ENCODE data around the gene SLC44A4. TPM values are rescaled to one million over a fixed set of nuclear protein-coding genes. Genes with fewer than 3 reads are reported as not detected.

SLC44A4 gene
- total RNA-seq (2022; extraction: Qiagen RNA extraction; ENCODE audit: low read depth), result 0.18 to 0.50 TPM (median 0.29 TPM) in 3 of 5 replicates, not detected in the others

DNA sequence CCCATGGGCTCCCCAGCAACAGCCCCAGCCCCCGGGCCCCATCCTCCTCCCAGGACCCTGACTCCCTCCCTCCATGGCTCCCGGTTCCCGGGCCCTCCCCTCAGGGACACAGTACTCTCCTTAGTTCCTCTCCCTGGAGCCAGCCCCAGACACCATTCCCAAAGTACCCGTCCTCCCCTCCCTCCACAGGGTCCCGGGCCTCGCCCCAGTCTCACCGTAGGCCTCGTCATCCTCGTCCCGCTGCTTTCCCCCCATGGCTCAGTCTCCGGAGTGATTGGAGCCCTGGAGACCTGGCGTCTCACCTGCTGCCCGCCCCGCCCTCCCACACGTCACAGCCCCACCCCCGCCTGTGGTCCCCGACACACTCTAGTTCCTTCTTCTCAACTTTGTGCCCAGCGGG is at the start of gene SLC44A4:
Gene SLC44A4, minus strand, starts transcription at position 272 of the 400 bp plus-strand sequence. Its CDS starts 17 bp downstream, at position 255.

DNA sequence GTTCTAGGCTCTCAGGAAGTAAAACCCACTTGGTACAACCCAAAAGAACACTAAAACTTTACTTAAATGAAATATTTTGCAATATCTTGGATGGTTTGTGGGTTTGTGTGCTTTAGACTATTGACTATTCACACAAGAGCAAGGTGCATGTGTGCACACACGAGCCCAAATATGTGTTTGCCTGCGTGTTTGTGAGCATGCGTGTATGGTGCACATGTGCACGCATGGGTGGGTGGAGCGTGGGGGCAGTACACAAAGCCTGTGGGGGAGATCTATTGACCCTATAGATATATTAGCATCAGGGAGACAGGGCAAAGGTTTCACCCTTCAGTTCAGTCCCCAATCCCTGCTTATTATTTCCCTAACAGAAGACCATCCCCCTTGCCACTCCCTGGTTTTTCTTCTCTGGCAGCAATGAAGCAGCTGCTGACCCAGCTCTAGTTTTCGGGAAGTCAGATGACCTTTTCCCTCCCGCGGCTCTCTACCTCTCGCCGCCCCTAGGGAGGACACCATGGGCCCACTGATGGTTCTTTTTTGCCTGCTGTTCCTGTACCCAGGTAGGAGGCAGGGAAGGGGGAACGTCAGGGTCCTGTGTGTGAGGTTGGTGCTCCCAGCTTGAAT is 48.6 kb upstream of the SLC44A4 start, which contains the start of gene C2:
Gene C2, plus strand, starts transcription at position 476 of the 621 bp plus-strand sequence. Its CDS starts 36 bp downstream, at position 512.

DNA sequence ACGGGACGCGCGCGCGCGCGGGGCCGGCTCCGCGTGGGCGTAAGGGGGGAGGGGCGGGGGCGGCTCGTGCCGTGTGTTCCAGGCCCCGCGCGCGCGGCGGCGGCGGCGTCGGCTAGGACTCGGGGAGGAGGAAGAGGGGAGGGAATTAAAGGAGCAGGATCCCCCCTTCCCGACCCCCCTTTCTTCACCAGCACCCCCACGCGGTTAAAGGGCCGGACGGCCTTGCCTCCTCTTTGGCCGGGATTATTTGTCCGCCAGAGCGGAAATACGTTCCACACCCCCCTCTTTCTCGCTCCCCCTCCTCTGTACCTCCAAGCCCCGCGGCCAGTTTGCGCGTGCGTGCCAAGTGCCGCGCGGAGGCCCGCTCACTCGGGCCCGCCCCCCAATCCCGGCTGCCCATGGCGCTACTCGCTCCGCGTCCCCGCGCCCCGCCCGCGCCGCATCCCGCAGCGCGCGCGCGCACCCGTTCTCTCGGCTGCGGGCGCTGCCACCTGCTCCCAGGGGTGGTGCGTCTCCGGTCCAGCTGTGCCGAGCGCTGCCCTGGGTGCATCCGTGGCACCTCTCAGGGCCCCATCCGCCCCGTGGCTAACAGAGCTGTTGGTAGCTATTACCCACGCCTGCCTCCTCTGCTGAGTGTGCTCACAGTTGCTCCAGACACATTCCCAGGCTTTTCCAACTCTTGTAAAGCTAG is 23.3 kb upstream of the SLC44A4 start, which contains the start of gene ZBTB12:
Gene ZBTB12, minus strand, starts transcription at position 134 of the 691 bp plus-strand sequence. CDS start 781 bp downstream, outside the sequence.

DNA sequence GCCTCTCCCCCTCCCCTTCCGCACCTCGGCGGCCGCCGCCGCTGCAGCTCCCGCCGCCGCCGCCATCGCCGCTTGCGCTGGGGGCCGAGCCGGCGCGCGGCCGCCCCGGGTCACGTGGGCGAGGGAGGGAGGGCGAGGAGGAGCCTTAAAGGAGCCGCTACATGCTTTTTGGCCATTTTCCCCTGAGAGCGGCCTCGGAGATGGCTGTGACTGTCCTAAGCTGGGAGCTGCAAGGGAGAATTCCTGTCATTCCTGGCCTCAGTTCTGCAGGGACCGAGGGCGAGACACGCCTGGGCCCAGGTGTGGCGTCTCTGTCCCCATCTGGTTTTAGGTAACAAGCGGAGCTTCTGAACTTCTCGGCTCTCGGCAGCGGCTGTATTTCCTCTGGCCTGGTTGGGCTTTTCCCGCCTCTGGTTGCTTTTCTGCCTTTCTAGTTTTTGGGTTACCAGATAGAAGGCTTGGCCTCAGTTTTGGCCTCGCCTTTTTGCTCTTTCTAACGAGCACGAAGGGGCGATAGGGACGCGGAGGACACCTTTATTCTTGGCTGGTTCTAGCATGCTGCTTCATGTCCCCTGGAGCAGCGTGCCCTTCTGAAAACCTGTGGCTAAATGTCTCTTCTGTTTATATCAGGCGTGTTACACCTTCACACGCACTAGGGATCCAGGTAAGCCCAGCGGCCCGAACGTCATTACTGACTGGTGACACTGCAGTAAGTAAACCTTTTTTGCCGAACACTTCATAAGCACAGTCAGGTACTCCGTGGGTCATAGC is 19.0 kb upstream of the SLC44A4 start, which contains the start of gene EHMT2:
Gene EHMT2, minus strand, starts transcription at position 87 of the 771 bp plus-strand sequence. Its CDS starts 21 bp downstream, at position 66.

DNA sequence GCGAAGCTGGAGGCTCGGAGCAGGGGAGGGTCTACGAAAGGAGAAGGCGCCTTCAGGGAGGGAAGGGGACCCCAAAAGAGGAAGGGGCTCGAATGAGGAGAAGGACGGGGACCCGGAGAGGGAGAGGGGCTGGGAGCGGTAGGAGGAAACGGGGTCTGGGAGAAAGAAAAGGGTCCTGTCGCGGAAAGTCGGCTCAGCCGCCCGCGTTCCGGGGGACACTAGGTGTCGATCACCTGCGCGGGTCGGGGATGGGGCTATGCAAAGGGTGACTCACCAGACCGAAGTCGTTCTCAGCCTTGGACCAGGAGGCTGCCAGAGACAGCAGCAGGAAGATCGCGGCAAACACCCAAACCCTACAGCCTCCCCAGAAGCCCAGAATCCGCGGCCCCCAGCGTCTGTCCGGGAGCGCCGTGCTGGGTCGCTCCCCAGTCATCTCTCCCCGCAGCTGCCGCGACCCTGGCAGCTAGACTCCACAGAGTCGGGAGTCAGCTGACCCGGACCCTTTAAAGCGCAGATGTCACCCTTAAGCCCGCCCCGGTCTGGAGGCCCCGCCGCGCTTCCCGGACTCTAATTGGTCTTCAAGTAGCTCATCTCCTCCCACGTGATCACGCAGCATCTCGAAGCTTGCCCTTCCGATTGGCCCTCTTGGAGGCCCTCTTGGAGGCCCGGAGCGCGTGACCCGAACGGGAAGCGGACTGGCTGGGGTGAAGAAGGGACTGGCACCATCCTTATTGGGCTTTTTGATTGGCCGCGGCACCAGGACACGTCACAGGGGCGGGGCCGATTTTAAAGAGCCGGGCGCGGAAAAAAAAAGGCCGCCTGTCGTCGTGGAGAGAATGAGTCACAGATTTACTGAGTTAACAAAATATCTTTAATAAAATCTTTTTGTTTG is 16.2 kb downstream of the SLC44A4 start, which contains the start of gene NEU1:
Gene NEU1, minus strand, starts transcription at position 478 of the 892 bp plus-strand sequence. Its CDS starts 45 bp downstream, at position 433.

DNA sequence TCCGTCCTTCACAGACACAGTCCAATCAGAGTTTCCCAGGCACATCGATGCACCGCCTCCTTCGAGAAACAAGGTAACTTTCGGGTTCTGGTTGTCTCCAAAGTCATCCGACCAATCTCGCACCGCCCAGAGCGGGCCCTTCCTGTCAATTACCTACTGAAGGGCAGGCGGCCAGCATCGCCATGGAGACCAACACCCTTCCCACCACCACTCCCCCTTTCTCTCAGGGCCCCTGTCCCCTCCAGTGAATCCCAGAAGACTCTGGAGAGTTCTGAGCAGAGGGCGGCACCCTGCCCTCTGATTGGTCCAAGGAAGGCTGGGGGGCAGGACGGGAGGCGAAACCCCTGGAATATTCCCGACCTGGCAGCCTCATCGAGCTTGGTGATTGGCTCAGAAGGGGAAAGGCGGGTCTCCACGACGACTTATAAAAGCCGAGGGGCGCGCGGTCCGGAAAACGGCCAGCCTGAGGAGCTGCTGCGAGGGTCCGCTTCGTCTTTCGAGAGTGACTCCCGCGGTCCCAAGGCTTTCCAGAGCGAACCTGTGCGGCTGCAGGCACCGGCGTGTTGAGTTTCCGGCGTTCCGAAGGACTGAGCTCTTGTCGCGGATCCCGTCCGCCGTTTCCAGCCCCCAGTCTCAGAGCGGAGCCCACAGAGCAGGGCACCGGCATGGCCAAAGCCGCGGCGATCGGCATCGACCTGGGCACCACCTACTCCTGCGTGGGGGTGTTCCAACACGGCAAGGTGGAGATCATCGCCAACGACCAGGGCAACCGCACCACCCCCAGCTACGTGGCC is 51.3 kb downstream of the SLC44A4 start, which contains the start of gene HSPA1B:
Gene HSPA1B, plus strand, starts transcription at position 453 of the 794 bp plus-strand sequence. Its CDS starts 213 bp downstream, at position 666.

DNA sequence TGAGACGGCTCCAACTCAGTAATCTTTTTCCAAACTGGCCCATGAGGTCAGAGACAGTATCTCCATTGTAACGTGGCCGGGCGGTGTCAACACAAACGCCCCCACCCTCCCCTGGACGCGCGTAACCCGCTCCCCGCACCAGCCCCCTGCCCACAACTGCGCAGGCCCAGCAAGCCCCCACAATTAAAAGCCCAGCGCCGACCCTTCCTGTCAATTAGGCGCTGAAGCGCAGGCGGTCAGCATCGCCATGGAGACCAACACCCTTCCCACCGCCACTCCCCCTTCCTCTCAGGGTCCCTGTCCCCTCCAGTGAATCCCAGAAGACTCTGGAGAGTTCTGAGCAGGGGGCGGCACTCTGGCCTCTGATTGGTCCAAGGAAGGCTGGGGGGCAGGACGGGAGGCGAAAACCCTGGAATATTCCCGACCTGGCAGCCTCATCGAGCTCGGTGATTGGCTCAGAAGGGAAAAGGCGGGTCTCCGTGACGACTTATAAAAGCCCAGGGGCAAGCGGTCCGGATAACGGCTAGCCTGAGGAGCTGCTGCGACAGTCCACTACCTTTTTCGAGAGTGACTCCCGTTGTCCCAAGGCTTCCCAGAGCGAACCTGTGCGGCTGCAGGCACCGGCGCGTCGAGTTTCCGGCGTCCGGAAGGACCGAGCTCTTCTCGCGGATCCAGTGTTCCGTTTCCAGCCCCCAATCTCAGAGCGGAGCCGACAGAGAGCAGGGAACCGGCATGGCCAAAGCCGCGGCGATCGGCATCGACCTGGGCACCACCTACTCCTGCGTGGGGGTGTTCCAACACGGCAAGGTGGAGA is 63.6 kb downstream of the SLC44A4 start, which contains the start of the genes HSPA1A and HSPA1L:
Gene HSPA1A, plus strand, starts transcription at position 519 of the 814 bp plus-strand sequence. Its CDS starts 214 bp downstream, at position 733.
Gene HSPA1L, minus strand, starts transcription at position 259 of the 814 bp plus-strand sequence. CDS start 3,311 bp downstream, outside the sequence.

Other genes with a start within 250 kb of the SLC44A4 start
- gene BAG6, start 226.3 kb downstream of the SLC44A4 start, total RNA-seq (2022; extraction: Qiagen RNA extraction; ENCODE audit: low read depth), result 100 to 165 TPM (median 145 TPM) in 5 replicates
- gene APOM, start 223.1 kb downstream of the SLC44A4 start, total RNA-seq (2022; extraction: Qiagen RNA extraction; ENCODE audit: low read depth), result 2.2 to 3.7 TPM (median 3.5 TPM) in 5 replicates
- 11.1 to 14.5 TPM (median 12.9 TPM) in 5 replicates for gene C6orf47, start 218.2 kb downstream of the SLC44A4 start, total RNA-seq (2022; extraction: Qiagen RNA extraction; ENCODE audit: low read depth)
- 9.6 to 16.8 TPM (median 12.8 TPM) in 5 replicates for gene GPANK1, start 214.0 kb downstream of the SLC44A4 start, total RNA-seq (2022; extraction: Qiagen RNA extraction; ENCODE audit: low read depth)
- 168 to 192 TPM (median 170 TPM) in 5 replicates for gene CSNK2B, start 212.9 kb downstream of the SLC44A4 start, total RNA-seq (2022; extraction: Qiagen RNA extraction; ENCODE audit: low read depth)
- gene LY6G5B, start 209.0 kb downstream of the SLC44A4 start, total RNA-seq (2022; extraction: Qiagen RNA extraction; ENCODE audit: low read depth), result 3.2 to 6.4 TPM (median 5.2 TPM) in 5 replicates
- 1.1 to 1.6 TPM (median 1.5 TPM) in 5 replicates for gene LY6G5C, start 197.9 kb downstream of the SLC44A4 start, total RNA-seq (2022; extraction: Qiagen RNA extraction; ENCODE audit: low read depth)
- 13.2 to 19.1 TPM (median 17.6 TPM) in 5 replicates for gene ABHD16A, start 175.7 kb downstream of the SLC44A4 start, total RNA-seq (2022; extraction: Qiagen RNA extraction; ENCODE audit: low read depth)
- gene LY6G6F, start 172.1 kb downstream of the SLC44A4 start, total RNA-seq (2022; extraction: Qiagen RNA extraction; ENCODE audit: low read depth), result not detected in 5 replicates
- gene LY6G6D, start 163.6 kb downstream of the SLC44A4 start, total RNA-seq (2022; extraction: Qiagen RNA extraction; ENCODE audit: low read depth), result not detected in 5 replicates
- gene LY6G6C, start 157.3 kb downstream of the SLC44A4 start, total RNA-seq (2022; extraction: Qiagen RNA extraction; ENCODE audit: low read depth), result 0.20 to 0.42 TPM (median 0.29 TPM) in 3 of 5 replicates, not detected in the others
- gene MPIG6B, start 155.6 kb downstream of the SLC44A4 start, total RNA-seq (2022; extraction: Qiagen RNA extraction; ENCODE audit: low read depth), result not detected in 5 replicates
- 27.1 to 32.0 TPM (median 31.7 TPM) in 5 replicates for gene DDAH2, start 149.7 kb downstream of the SLC44A4 start, total RNA-seq (2022; extraction: Qiagen RNA extraction; ENCODE audit: low read depth)
- 433 to 509 TPM (median 491 TPM) in 5 replicates for gene CLIC1, start 142.5 kb downstream of the SLC44A4 start, total RNA-seq (2022; extraction: Qiagen RNA extraction; ENCODE audit: low read depth)
- gene MSH5, start 139.0 kb downstream of the SLC44A4 start, total RNA-seq (2022; extraction: Qiagen RNA extraction; ENCODE audit: low read depth), result 13.3 to 18.7 TPM (median 13.6 TPM) in 5 replicates
- 3.7 to 5.9 TPM (median 4.9 TPM) in 5 replicates for gene SAPCD1, start 116.3 kb downstream of the SLC44A4 start, total RNA-seq (2022; extraction: Qiagen RNA extraction; ENCODE audit: low read depth)
- gene VWA7, start 101.7 kb downstream of the SLC44A4 start, total RNA-seq (2022; extraction: Qiagen RNA extraction; ENCODE audit: low read depth), result 0.53 to 2.7 TPM (median 1.1 TPM) in 5 replicates
- gene VARS1, start 83.2 kb downstream of the SLC44A4 start, total RNA-seq (2022; extraction: Qiagen RNA extraction; ENCODE audit: low read depth), result 43.4 to 61.7 TPM (median 60.4 TPM) in 5 replicates
- gene LSM2, start 72.0 kb downstream of the SLC44A4 start, total RNA-seq (2022; extraction: Qiagen RNA extraction; ENCODE audit: low read depth), result 52.1 to 67.9 TPM (median 59.7 TPM) in 5 replicates
- 1.4 to 2.2 TPM (median 1.9 TPM) in 5 replicates for gene HSPA1L, start 63.7 kb downstream of the SLC44A4 start, total RNA-seq (2022; extraction: Qiagen RNA extraction; ENCODE audit: low read depth)
- 129 to 401 TPM (median 295 TPM) in 5 replicates for gene HSPA1A, start 63.5 kb downstream of the SLC44A4 start, total RNA-seq (2022; extraction: Qiagen RNA extraction; ENCODE audit: low read depth)
- 78.0 to 284 TPM (median 227 TPM) in 5 replicates for gene HSPA1B, start 51.3 kb downstream of the SLC44A4 start, total RNA-seq (2022; extraction: Qiagen RNA extraction; ENCODE audit: low read depth)
- 20.9 to 35.3 TPM (median 29.4 TPM) in 5 replicates for gene NEU1, start 16.2 kb downstream of the SLC44A4 start, total RNA-seq (2022; extraction: Qiagen RNA extraction; ENCODE audit: low read depth)
- gene EHMT2, start 18.7 kb upstream of the SLC44A4 start, total RNA-seq (2022; extraction: Qiagen RNA extraction; ENCODE audit: low read depth), result 17.2 to 32.6 TPM (median 30.9 TPM) in 5 replicates
- 2.0 to 5.0 TPM (median 4.5 TPM) in 5 replicates for gene ZBTB12, start 23.1 kb upstream of the SLC44A4 start, total RNA-seq (2022; extraction: Qiagen RNA extraction; ENCODE audit: low read depth)
- gene C2, start 48.7 kb upstream of the SLC44A4 start, total RNA-seq (2022; extraction: Qiagen RNA extraction; ENCODE audit: low read depth), result 0.33 to 0.47 TPM in 2 of 5 replicates, not detected in the others
- gene CFB, start 67.1 kb upstream of the SLC44A4 start, total RNA-seq (2022; extraction: Qiagen RNA extraction; ENCODE audit: low read depth), result 1.6 to 3.2 TPM (median 2.0 TPM) in 5 replicates
- 75.5 to 91.9 TPM (median 81.9 TPM) in 5 replicates for gene NELFE, start 80.0 kb upstream of the SLC44A4 start, total RNA-seq (2022; extraction: Qiagen RNA extraction; ENCODE audit: low read depth)
- 15.8 to 30.9 TPM (median 25.7 TPM) in 5 replicates for gene SKIC2, start 80.2 kb upstream of the SLC44A4 start, total RNA-seq (2022; extraction: Qiagen RNA extraction; ENCODE audit: low read depth)
- gene DXO, start 93.1 kb upstream of the SLC44A4 start, total RNA-seq (2022; extraction: Qiagen RNA extraction; ENCODE audit: low read depth), result 10.6 to 14.3 TPM (median 12.1 TPM) in 5 replicates
- gene C4A, start 103.1 kb upstream of the SLC44A4 start, total RNA-seq (2022; extraction: Qiagen RNA extraction; ENCODE audit: low read depth), result 0.94 to 1.5 TPM (median 1.5 TPM) in 5 replicates
- 0.69 to 1.5 TPM (median 1.3 TPM) in 5 replicates for gene C4B, start 135.8 kb upstream of the SLC44A4 start, total RNA-seq (2022; extraction: Qiagen RNA extraction; ENCODE audit: low read depth)
- not detected in 5 replicates for gene CYP21A2, start 159.4 kb upstream of the SLC44A4 start, total RNA-seq (2022; extraction: Qiagen RNA extraction; ENCODE audit: low read depth)
- gene TNXB, start 230.3 kb upstream of the SLC44A4 start, total RNA-seq (2022; extraction: Qiagen RNA extraction; ENCODE audit: low read depth), result 0.14 to 0.86 TPM (median 0.57 TPM) in 5 replicates
- 21.0 to 37.0 TPM (median 35.3 TPM) in 5 replicates for gene ATF6B, start 249.2 kb upstream of the SLC44A4 start, total RNA-seq (2022; extraction: Qiagen RNA extraction; ENCODE audit: low read depth)